Fibroblast of pulmonary artery (primary cell): ENCODE measurements around the gene CEBPB.

Source experiments
- DNase-seq: peaks from one replicate; pipeline ENCODE4 v3.0.0-alpha.2; 2010; ENCODE audit warnings: low read depth
- H3K4me3 ChIP-seq: replicated peaks from 2 replicates; pipeline ENCODE4 v1.5.1; 2011; ENCODE audit warnings: low read depth, mild to moderate bottlenecking, control low read depth, low read length, moderate library complexity
- TF ChIP-seq, protein P1 (sequence below): IDR thresholded peaks from 2 replicates; pipeline ENCODE4 v1.5.1; 2011; ENCODE audit warnings: mild to moderate bottlenecking, control low read depth, low read length, inconsistent platforms; ENCODE audit errors: missing control alignments

Gene CEBPB

GRCh38 chr20:50232651-50233324, 42.2 kb downstream of the CEBPB start:
- TF ChIP-seq, protein P1, sequence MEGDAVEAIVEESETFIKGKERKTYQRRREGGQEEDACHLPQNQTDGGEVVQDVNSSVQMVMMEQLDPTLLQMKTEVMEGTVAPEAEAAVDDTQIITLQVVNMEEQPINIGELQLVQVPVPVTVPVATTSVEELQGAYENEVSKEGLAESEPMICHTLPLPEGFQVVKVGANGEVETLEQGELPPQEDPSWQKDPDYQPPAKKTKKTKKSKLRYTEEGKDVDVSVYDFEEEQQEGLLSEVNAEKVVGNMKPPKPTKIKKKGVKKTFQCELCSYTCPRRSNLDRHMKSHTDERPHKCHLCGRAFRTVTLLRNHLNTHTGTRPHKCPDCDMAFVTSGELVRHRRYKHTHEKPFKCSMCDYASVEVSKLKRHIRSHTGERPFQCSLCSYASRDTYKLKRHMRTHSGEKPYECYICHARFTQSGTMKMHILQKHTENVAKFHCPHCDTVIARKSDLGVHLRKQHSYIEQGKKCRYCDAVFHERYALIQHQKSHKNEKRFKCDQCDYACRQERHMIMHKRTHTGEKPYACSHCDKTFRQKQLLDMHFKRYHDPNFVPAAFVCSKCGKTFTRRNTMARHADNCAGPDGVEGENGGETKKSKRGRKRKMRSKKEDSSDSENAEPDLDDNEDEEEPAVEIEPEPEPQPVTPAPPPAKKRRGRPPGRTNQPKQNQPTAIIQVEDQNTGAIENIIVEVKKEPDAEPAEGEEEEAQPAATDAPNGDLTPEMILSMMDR = no peak
- H3K4me3 ChIP-seq = no peak overlapping the region
- no peak for DNase-seq

GRCh38 chr20:50233325-50234212, 42.9 kb downstream of the CEBPB start:
- H3K4me3 ChIP-seq = no peak overlapping the region
- TF ChIP-seq, protein P1 = no peak
- no peak for DNase-seq

DNA sequence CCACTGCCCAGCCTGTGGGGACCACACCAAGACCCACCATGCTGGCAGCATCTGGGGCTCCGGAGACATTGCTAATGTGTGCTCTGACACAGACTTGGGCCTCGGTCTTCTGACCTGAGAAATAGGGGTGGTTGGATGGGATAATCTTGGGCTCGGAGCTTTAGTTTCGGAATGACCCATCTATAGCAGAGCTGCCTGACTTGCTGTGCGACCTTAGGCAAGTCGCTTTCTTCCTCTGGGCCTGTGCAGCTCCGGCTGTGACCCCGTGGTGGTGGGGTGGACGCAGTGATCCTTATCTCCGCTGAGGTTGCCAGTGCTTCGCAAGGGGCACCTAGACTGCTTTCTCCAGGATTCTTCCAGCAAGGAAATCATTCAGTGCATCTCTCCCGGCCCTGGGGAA, 43.7 kb downstream of the CEBPB start:
- H3K4me3 ChIP-seq = no peak overlapping the region
- no peak for DNase-seq
- TF ChIP-seq, protein P1 = no peak

GRCh38 chr20:50237349-50237748, 46.7 kb downstream of the CEBPB start:
- TF ChIP-seq, protein P1 = no peak
- no peak for DNase-seq

GRCh38 chr20:50238081-50238800, 47.6 kb downstream of the CEBPB start:
- H3K4me3 ChIP-seq = no peak overlapping the region
- no peak for DNase-seq
- TF ChIP-seq, protein P1 = no peak

More at GRCh38 chr20:50237349-50237748, 46.7 kb downstream of the CEBPB start:
- no peak overlapping the region for H3K4me3 ChIP-seq

GRCh38 chr20:50240092-50240491, 49.5 kb downstream of the CEBPB start:
- TF ChIP-seq, protein P1 = no peak
- DNase-seq = no peak
- no peak overlapping the region for H3K4me3 ChIP-seq
